HG03575 (cell line): Measurements from ENCODE around the gene CCNY.
"Not testable (repeated sequence)": the region's sequence is repeated elsewhere in the genome, so short reads cannot be mapped to it uniquely, and the experiment has no call there.

ENCODE experiments used
- ATAC-seq: cut with Tn5 transposase; IDR thresholded peaks from one replicate; pipeline ENCODE4 v1.9.1; 2021; ENCODE audit not compliant: unreplicated experiment, insufficient number of reproducible peaks, low FRiP score; ENCODE audit errors: extremely low read depth

Gene CCNY

DNA sequence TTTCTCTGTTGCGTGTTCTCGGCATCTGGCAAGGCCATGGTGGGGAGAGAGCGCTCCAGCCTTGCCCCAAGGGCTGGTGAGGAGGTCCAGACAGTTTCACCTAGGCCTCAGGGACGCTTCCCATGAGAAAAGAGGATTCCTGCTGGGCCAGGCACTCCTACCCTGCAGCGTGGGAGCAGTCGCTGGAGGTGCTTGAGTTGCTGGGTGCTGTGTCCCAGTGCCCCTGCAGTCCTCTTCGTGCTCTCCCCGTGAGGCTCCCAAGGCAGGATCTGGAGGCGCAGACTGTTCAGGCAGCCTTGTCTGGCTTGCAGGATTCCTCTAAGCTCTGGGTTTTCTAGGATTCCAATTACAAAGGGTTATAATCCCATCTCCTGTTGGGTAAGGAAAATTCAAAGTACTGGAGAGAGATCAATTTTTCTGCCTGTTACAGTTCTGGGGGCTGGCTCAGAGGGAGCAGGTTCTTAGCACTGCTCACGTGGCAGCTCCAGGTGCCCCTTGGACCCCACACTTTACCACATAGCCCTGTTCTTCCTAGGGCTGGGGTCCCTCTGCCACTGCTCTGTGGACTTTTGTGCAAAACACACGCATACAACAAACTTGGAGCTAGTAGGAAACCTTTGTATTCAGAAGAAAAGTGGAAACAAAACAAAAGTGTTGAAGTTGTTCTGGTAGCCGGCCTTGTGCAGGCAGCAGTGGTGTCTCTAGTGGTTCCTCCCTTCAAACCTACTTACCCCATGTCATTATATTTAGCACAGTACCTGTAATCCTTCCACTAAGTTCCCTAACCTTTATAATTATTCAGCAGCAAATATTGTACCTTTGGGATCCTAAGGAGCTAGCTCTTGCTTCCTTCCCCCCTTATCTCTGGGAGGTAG is 60.5 kb downstream of the CCNY start:
- ATAC-seq, result no peak

GRCh38 chr10:35397953-35398352 is 61.6 kb downstream of the CCNY start:
- no peak for ATAC-seq

GRCh38 chr10:35398355-35398754 is 62.0 kb downstream of the CCNY start:
- ATAC-seq, result no peak

DNA sequence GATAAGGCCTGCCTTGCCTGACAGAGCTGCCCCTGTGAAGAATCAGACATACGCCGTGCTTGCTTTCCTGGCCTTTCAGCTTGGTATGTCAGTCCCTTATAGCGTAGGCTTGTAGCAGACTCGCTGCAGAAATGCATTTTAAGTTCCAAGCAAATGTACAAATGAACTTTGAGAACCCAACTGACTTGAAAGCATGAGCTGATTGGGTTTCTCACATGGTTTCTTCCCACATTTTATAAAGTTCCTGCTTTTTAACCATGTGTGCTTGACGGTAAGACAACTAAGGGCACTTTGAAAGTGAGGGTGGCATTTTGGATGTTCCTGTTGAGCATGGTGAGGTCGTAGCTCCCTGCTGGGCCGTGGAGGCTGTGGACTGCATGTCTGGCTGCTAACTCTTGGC is 62.6 kb downstream of the CCNY start:
- ATAC-seq, result no peak

GRCh38 chr10:35399414-35400009 is 63.2 kb downstream of the CCNY start:
- ATAC-seq, result no peak

DNA sequence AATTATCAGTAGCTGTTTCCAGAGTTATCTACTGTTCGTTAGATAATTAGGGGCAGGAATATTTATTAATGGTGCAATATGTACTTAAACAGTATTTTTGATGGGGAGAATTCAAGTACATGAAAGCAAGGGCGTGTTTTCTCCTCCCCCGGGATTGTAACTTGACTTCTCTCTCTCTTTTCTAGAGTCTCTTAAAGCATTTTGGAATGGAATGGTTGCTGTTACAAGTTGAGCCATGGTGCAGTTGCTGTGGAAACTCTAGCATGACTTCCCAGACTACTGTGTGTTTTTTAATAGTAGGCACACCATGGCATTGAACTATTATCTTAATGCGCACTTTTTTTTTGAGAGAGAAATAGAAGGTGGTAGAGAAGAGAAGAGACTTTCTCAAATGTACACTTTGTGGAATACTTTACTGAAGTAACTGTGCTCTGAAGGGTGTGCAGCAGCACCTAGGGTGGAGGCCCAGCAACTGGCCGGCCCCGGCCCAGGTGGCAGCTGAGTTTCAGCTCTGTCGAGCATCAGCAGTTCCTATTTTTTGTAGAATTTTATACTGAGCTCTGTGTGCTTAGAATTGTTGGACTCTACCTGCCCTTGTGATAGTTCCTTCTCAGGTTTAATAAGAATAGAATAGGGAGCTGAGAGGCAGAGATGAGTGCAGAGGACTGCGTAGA is 64.4 kb downstream of the CCNY start:
- ATAC-seq, result no peak

DNA sequence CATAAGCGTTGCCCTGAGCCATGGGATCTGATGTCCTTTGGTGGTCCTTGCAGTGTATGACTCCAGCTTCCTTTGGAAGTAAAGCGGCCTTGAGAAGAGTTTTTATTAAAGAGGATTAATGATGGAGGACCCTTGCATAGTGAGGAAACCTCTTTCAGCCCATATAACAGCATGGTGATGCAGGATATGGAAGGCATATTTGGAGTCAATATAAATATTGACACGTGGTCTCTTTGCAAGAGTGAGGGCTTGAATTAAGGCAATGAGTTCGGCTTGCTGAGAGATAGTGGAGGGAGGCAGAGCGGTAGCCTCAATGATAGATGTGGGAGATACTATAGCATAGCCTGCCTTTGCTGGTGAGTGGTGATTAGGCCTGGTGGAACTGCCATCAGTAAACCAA is 67.2 kb downstream of the CCNY start:
- ATAC-seq, result not testable (repeated sequence)

DNA sequence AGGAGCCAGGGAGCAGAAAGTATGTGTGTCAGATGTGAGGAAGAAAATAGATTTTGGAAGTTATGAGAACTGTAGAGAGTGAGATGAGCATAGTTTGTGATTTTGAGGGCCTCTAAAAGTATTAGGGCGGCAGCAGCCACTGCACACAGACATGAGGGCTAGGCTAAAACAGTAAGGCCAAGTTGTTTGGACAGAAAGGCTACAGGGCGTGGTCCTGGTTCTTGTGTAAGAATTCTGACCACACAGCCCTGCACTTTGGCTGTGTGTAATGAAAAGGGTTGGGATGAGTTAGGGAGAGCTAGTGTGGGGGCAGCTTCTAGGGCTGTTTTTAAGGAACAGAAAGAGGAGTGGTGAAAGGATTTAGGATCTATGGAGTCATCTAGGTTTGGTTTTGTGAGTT is 67.8 kb downstream of the CCNY start:
- ATAC-seq, result not testable (repeated sequence)

DNA sequence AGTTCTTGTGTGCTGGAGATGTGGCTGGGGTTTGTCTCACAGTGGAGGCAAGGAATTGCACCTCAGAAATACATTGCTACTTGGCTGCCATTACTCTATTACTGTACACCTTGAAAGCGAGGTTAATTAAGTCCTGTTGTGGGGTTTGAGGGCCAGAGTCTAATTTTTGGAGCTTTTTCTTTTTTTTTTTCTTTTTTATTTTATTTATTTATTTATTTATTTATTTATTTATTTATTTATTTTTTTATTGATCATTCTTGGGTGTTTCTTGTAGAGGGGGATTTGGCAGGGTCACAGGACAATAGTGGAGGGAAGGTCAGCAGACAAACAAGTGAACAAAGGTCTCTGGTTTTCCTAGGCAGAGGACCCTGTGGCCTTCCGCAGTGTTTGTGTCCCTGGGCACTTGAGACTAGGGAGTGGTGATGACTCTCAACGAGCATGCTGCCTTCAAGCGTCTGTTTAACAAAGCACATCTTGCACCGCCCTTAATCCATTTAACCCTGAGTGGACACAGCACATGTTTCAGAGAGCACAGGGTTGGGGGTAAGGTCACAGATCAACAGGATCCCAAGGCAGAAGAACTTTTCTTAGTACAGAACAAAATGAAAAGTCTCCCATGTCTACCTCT is 69.8 kb downstream of the CCNY start:
- not testable (repeated sequence) for ATAC-seq

- not testable (repeated sequence) for ATAC-seq
These were observed 71.4 kb downstream of the CCNY start for GRCh38 chr10:35407696-35408095.

DNA sequence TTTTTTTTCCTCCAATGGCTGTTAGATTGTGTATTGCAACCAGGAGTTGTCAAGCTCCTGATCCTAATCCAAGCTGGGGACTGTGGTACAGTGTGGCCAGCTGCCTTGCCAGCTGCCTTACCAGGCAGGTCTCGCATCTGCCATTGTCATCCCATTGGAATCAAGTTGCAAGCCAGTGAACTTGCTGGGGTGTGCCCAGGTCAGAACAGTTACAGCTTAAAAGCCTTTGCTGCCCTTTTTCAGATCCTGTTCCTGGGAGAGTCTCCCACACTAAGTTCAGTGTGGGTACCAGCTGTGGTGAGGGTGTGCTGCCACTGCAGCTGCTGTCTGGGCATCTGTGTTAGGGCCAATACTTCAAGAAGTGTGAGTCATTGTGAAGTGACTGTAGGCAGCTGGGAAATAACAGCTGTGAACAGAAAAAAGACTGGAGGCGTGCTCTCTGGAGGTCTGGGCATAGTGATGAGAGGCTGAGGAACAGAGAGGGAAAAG is 72.8 kb downstream of the CCNY start:
- no peak for ATAC-seq

GRCh38 chr10:35409808-35410207 is 73.5 kb downstream of the CCNY start:
- no peak for ATAC-seq

DNA sequence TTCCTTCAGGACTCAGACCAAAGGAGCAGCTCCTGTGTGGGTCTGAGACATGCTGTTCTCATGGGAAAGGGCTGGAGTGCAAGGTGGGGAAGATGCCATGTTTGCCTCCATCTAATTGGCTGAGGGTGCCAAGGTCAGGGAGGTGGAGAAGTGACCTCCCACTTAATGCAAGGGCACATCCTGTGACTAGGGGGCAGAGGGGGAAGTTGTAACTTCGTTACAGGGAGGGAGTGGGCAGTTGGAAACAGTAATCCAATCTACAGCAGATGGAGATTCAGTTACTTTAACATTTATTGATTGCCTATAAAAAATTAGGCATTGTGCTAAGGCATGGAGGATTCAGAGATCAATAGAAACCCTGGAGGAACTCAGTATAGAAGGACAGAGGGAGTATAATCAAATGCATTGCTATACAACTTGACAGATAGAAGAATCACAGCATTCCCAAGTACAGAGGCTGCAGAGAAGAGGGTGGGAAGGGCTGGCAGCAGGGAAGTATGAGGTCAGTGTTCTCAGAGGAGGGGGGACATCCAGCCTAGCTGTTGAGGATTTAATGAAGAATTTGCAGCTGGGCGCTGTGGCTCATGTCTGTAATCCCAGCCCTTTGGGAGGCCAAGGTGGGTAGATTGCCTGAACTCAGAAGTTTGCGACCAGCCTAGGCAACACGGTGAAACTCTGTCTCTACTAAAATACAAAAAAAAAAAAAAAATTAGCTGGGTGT is 75.9 kb downstream of the CCNY start:
- no peak for ATAC-seq

DNA sequence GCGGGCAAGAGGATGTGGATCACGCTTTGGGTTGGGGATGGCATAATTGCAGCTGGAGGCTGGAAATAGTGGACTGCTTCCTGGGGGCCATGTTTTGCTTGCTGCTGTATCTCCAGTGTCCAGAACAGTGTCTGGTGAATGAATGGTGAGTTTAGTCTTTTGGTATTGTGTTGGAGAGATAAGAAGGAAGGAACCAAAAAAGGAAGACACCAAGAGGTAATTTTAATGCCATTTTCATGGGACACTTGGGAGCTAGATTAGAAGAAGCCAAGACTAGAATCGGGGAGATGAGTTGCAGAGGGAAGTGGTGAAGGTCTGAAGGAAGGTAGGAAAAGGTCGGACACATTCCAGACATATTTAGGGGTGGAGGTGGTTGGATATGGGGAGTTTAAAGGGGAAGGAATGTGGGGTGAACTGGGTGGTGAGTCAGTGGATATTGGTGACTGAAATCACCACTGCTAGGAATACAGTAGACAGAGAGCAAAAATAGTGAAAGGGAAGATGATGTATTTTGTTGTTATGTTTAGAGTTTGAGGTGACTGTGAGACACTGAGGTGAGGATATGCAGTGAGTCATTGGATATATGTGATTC is 76.7 kb downstream of the CCNY start:
- no peak for ATAC-seq

DNA sequence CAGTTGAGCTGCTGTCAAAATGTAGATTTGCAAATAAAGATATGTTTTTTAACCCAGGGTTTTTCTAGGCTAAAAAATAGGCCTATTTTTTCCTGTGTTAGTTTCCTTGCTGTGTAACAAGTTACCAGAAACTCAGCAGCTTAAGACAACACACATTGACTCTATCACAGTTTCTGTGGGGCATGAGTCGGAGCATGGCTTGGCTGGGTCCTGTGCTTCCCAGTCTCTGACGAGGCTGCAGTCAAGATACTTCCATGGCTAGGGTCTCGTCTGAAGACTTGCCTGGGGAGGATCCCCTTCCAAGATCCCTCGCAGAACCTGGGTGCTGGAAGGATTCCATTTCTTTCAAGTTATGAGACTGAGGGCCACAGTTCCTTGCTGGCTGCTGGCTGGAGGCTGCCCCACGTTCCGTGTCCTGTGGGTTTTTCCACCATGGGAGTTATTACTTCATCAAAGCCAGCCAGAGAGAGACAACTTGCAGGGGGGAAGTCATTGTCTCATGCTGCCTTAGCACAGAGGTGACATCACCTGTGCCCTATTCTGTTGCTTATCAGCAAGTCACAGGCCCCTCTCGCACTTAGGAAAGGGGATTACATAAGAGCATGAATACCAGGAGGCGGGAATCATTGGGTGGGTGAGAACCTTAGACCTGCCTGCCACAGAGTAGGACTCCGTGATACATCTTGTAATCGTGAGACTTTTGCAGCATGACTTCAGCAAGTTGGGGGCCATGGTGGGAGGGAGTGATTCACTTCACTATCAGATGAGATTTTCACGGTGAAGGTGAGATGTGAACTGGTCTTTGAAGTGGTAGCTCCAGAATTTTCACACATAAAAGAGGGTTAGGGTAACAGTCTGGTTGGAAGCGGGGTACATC is 77.9 kb downstream of the CCNY start:
- ATAC-seq, result no peak

GRCh38 chr10:35415505-35415904 is 79.2 kb downstream of the CCNY start:
- ATAC-seq, result no peak

GRCh38 chr10:35416619-35417312 is 80.5 kb downstream of the CCNY start:
- ATAC-seq, result no peak
